Skeletal muscle cell (primary cell): ENCODE data around the gene MEGF9.
"Not testable (repeated sequence)": the region's sequence is repeated elsewhere in the genome, so short reads cannot be mapped to it uniquely, and the experiment has no call there.

Experiments used
- DNase-seq: peaks from one replicate; pipeline ENCODE4 v3.0.0-alpha.2; 2010; ENCODE audit warnings: low read depth
- H3K4me3 ChIP-seq: 2 replicates; pipeline ENCODE4 v1.5.1; 2011; ENCODE audit warnings: low read depth, mild to moderate bottlenecking, control low read depth, low read length, moderate library complexity

The MEGF9 gene

GRCh38 chr9:120559546-120559945, 154.7 kb downstream of the MEGF9 start:
- H3K4me3 ChIP-seq = no peak overlapping the region
- no peak for DNase-seq

GRCh38 chr9:120558454-120558853, 155.8 kb downstream of the MEGF9 start:
- no peak overlapping the region for H3K4me3 ChIP-seq
- DNase-seq = no peak

DNA sequence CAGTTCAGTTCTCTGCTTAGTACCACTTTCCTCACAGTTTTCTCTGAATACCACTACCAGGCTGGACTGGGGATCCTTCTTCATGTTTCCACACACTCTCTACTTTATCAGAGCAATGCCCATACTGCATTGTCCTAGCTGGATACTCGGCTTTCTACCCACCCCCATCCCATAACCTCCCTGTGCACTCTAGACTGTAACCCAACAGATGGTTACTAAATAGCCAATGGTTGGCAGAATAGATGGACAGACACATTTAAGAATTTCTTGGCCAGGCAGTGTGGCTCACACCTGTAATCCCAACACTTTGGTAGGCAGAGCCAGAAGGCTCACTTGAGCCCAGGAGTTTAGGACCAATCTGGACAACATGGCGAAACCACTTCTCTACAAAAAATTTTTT, 157.1 kb downstream of the MEGF9 start:
- DNase-seq = no peak
- no peak overlapping the region for H3K4me3 ChIP-seq

GRCh38 chr9:120556775-120557174, 157.5 kb downstream of the MEGF9 start:
- no peak for DNase-seq

DNA sequence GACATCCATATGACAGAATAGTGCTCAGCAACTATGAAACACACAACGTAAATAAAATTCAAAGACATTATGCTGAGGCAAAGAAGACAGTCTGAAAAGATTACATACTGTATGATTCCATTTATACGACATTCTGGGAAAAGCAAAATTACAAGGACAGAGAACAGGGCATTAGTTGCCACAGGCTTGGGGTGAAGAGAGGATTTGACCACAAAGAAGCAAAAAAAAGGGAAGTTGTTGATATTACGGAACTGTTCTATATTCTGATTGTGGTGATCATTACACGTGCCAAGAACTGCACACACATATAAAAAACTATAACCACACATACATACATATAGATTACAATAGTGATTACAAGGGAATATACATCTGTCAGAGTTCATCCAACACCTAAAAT, 158.4 kb downstream of the MEGF9 start:
- DNase-seq = no peak
- H3K4me3 ChIP-seq = no peak overlapping the region

More at GRCh38 chr9:120556775-120557174, 157.5 kb downstream of the MEGF9 start:
- no peak overlapping the region for H3K4me3 ChIP-seq

- DNase-seq, H3K4me3 ChIP-seq: not testable (repeated sequence)
Observed at GRCh38 chr9:120552210-120552704, 162.0 kb downstream of the MEGF9 start.
